HG03064 (cell line): ENCODE results near the gene STOML3.

ENCODE experiments used
- ATAC-seq: cut with Tn5 transposase; IDR thresholded peaks from one replicate; pipeline ENCODE4 v1.9.1; 2021; ENCODE audit warnings: low read depth; ENCODE audit not compliant: unreplicated experiment

The STOML3 gene

DNA sequence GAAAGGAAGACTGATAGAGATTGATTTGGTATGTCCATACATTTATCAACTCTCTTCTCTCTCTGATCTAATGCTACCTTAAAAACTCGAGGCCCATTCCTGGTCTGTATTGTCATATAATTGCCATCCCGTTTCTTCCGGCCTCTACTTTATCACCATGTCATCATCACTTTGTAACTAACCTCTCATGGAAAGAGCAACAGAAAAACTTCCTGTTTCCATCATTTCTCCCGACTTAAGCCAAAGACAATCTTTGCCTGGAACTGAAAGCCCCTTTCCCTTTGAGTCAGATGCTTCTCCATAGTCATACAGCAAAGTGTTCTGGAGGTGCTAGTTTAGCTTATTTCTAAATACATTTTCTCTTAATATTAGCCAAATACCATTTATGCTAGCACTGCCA lies 2.8 kb upstream of the STOML3 start:
- ATAC-seq: no peak

DNA sequence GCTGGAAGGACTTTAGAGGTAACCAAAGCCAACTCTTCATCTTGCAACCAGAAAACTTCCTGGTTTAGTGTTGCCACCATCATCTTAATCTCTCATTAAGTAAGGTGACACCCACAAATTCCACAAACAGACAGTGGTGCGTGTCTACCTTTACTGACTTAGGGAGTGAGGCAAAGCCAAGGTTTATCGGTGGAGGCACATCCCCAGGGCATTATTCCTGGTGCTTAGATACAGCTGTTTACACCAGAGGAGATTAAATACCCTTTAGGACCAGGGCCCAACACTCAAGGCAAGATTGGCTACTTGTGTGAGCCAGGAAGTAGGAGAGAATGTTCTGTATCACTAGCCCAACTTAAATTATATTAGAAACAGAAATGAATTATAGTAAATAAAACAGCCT lies 9.5 kb downstream of the STOML3 start:
- ATAC-seq: no peak

DNA sequence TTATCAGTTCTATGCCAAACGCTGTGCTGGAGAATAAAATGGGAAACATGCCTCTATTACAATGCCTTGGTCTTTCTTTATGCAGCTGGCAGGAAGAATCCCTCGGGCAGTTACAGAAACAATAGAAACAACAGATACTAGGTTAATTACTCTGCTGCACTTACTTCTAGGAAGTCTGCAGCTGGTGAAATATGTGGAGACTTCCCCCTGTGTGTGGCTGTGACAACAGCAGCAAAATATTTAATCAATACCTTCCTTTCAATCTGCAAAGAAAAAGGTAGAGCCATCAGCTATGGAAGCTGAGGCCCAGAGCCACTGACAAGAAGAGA lies 9.9 kb downstream of the STOML3 start:
- no peak for ATAC-seq

DNA sequence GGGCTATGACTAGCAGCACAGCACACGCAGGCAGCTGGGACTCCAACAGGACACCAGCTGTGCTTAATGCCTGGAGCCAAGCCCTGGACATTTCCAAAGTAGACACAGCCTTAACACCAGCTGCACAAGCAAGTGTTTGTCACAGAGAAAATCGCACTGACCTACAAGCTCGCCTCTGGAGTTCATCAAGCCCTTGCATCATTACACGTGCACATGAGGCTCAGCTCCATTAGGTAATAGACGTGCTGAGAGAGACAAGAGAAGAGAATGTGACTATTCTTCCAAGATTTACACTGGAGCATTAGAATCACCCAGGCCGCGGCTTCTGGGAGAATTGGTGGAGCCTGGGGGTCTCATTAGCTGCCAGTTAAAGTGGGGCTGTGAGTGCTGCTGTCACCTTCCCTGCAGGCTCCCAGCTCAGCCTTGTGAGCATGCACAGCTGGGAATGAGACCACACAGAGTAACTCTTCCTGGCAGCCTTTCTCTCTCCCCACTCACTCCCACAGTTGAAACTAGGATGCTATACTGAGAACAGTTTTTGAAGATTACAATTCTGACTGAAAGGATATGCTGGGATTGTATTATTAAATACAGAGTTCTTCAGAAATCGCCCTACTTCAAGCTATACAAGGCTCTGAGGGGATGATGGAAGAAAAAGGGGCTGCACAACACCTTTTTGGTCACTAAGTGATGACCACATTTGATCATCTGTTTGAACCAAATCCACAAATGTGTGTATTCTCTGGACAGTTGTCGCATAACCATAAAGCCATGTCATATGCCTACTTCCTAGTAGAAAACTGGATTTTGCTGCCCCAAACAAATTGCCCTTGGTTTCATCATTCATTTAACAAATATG lies 10.5 kb downstream of the STOML3 start:
- no peak for ATAC-seq

DNA sequence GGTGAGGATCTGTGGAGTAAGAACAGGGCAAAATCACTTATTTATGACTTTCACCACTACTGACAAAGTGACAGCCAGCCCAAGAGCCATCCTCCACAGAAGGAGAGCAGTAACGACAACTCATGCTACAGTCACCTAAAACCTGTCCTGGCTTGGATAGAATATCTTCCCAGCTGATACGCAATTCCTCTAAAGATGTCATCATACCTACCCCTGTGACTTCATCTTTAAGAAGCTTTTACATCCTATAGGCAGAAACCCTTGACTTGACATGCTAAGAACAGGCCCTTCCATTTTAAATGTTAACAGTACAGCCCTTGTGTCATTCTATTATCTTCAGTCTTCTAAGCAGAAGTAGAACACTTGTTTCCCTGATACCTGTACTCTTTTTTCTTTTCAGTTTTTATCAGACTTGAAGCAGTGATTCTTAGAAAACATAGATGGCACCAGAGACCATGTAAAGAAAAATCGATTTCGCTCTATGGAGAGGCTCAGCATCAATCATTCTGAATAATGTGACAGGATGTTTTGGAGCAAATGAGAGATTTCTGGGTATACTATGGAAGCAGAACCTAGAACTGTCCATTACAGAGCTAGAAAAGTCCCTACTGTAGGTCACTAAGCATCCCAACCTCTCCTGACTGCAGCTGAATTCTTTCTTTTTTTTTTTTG lies 20.1 kb downstream of the STOML3 start:
- no peak for ATAC-seq

DNA sequence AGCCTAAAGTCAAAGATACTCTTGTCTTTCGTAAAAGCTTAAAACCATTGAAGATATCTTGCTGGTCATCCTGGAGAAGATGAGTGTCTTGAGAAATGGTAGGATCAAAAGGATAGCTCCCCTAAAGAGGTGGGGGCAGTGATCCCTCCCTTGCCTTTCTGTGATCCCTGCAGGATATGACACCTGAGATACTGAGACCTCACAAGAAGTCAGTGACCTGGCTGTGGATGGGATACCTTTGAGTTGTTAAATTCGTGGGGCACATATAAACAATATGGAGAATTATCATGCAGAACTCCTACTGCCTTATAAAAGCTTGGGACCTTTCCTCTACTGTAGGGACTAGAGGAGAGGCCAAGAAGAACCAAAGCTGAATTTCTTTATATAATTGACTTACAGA lies 21.4 kb downstream of the STOML3 start:
- ATAC-seq: no peak

DNA sequence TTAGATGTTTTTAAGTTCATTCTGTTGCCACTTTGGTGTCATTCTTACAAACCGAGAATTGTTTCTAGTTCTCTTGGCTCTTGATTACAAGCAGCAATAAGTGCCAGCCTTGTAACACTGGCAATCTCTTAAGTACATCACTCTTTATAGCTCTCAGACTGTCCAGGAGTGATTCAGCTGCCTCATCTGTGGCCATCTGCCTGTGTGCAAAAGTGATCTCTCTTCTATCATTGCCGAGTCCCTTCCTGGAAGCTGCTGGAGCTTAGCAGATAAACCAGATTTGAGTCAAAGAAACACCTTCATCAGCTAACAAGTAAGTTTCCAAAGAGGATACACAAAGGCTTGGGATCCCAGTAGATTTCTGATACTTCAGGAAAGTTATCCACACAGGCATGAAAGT lies 23.2 kb downstream of the STOML3 start:
- no peak for ATAC-seq

DNA sequence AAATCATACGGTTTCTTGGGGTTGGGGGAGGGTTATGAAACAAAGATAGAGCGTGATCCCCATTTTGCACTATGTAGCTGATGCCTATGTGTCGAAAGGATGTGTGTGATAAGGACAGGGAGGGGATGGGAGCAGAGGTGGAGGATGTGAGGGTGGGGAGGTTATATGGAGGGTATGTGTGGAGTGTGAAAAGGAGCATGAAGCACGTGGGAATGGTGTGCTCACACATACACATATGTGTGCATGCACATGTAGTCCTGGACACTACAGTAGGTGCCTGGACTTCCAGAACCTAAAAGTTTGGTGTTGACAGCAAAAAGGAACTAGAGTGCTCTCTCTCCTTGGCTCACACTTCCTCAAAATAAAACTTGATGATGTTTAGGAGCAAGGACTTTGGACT lies 25.4 kb downstream of the STOML3 start:
- ATAC-seq: no peak

DNA sequence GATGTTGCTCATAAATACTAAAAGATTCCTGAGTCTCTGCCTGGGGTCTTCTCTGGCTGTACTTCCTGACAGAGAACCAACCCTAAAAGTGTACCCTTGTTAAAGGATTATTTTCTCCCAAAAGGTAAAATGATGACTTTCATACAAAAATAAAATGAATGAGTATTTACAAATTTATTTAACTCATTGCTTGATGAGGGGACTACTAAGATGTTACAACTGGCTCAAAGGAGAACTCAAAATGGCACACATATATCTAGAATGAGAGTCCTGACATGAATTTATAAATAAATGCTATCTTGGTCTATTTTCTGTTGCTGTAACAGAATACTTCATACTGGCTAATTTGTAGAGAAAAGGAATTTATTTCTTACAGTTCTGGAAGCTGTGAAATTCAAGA lies 30.5 kb downstream of the STOML3 start:
- no peak for ATAC-seq

DNA sequence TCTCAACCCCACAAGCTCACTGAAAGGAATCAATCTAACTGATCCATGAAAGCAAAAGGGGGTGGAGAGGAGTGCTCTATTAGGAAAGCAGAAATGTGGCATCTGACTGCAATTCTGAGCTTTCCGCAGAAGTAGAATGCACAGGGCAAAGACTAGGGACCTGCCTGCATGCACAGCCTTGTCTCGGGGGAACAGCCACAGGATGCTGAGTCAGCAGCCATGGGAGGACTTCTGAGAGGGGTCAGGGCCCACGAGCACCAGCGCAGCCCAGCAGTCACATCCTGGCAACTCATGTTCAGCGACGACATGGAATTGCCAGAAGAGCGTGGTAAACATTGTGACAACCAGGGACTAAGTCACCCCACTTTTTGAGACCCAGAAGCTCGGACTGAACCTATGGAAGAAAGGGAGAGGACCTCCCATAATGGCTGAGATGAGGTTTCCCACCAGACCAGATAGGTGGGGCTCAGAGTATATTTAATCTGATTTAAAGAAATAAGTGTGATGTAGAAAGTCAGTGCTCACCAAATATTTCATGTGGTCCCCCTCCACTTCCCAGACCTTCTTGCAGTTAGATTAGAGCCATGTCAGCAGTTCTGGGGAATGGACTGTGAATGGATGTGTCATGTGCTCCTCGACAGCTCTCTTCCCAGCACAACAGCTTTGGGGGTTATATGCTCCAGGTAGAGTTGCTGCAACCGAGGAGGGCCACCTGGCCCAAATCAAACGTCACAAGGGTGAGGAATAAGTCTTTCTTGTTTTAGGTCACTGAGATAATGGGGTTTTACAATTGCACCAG lies 32.6 kb downstream of the STOML3 start:
- ATAC-seq: no peak

DNA sequence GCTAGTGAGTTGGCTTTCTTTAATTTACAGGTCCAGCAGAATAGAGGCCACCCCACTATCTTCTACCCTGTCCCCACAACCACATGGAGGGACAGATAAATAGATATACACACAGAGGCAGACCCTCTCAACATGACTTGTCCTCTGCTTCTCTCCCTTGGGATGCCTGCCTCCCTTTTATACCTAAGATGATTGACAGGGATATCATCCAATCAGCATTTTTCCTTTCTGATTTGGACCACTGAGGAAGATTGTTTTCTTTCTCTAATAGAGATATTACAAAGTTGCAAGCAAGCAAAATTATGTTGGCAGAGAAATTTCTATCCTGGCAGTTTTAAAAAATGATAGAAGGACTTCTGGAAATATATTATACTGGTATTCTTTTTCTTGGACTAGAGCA lies 35.8 kb downstream of the STOML3 start:
- no peak for ATAC-seq

DNA sequence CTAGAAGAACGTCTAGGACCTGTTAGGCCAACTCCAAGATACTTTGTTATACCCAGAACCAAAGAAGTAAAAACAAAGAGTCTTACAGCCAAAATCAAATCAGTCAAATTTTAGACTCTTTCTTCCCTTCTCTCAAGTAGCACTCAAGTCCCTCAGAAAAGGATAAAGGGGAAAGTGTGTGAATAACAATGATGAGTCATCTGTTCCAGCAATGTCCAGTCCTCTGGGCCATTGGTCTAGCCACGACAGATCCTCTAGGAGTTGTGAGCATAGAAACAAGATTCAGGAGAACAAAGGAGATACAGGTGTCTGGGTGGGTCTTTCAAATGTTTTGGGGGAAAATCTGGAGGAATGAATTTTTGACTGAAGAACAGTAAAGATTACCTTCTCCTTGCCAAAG lies 36.3 kb downstream of the STOML3 start:
- no peak for ATAC-seq

DNA sequence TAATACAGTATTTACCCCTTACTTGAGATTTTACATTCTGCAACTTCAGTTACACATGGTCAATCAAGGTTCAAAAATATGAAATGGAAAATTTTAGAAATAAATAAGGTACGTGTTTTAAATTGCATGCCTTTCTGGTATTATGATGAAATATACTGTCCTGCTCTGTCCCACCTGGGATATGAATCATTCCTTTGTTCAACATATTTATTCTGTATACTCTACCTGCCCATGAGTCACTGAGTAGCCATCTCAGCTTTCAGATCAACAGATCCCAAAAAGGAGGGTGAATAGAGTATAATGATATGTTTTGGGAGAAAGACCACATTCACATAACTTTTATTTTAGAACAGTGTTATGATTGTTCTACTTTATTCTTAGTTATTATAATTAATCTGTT lies 37.8 kb downstream of the STOML3 start:
- ATAC-seq: no peak

DNA sequence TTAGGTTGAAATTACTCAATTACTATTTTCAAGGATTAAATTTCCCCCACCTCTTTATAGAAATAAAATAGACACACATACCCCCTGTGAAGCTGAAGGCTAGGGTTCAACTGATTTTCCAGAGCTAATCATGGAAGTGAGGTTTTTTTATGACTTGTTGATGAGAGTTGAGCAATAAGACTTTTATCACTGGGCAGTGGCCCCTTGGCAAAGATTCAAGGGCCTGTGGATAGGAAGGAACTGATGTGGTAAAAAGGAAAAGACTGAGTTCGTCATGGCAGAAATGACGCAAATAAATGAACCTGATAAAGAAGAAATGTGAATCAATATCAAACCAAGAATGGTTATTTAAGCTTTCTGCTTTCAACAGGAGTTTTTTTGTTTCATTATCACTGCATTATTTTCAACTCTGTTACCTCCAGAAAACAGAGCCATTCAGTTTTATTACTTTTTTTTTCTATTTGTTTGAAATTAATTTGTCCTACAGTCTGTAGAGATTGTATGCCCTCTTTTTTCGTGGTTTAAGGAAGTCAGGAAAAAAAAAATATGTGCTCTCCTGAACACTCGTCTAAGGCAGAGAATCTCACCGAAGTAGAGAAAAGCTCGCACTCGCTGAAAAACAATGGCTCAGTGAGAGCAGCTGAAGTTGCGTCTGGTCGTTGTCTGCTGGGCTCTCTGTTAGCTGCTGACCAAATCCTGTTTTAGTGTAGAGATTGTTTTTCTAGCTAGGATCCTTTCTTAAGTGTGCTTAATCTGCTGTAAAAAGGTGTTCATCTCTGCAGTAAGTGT lies 38.9 kb downstream of the STOML3 start:
- ATAC-seq: no peak

DNA sequence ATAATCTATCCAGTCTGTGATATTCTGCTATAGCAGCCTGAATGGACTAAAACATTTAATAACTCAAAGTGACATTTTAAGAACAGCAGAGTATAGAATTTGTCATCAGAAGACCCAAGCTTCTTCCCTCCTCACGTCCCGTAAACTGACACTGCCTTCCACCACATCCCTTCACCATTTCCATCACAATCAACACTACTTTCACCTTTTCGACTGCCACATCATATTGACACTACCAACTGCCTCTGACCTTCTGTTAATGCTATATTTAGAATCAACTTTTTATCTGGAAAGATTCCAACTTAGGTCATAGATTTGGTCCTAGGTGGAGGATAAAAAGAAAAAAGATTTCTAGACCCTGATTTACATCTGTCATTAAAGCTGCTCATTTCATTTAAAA lies 39.6 kb downstream of the STOML3 start:
- ATAC-seq: no peak

DNA sequence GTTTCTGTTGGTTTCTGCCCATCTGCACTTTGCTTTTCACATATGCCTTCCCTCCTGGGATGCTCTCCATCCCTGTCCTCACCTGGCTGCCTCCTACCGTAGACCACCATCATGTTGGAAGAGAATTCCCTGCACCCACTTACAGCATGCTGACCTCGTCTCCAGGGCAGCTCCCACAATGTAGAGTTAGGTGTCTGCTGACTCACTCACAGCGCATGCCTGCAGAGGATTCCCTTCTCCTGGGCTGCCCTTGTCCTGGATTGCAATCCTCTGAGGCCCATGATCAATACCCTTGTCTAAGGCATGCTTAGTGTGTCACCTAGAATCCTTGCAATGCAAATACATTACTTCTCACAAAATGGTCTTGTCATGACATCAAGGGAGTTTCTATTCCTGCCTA lies 43.6 kb downstream of the STOML3 start:
- no peak for ATAC-seq

DNA sequence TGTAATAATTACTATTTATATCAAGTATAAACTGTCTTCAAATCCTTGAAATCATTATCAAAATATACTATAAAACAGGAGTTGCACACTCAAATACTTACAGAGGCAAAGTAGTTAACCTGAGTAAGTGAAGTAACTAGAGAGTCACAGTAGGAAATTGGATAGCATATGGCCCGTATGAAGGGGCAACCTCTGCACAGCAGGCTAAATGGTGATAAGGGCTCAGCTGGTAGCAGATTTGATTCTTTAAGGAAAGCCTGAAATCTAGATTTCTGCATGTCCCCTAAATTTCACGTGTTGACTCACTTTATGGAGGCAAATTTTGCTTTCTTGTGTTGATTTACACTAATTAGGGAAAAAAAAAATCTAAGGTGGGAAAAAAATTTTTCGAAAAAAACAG lies 46.4 kb downstream of the STOML3 start:
- ATAC-seq: no peak

DNA sequence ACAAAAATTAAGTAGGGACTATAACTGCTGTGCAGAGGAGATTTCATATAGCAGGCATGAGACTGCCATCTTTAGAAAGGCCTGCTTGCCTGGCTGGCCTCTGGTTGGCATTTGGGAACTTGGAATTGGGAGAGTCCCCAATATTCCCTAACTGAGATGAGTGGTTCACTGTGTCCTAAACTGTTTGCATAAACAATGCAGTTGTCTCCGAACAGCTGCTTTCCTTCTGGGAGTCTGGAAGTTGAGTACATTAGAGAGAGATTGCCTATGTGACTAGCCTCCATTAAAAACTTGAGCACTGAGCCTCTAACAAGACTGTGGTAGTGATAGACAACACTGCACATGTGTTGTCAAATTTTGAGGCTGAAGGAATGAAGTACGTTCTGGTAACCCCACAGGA lies 47.4 kb downstream of the STOML3 start:
- no peak for ATAC-seq

DNA sequence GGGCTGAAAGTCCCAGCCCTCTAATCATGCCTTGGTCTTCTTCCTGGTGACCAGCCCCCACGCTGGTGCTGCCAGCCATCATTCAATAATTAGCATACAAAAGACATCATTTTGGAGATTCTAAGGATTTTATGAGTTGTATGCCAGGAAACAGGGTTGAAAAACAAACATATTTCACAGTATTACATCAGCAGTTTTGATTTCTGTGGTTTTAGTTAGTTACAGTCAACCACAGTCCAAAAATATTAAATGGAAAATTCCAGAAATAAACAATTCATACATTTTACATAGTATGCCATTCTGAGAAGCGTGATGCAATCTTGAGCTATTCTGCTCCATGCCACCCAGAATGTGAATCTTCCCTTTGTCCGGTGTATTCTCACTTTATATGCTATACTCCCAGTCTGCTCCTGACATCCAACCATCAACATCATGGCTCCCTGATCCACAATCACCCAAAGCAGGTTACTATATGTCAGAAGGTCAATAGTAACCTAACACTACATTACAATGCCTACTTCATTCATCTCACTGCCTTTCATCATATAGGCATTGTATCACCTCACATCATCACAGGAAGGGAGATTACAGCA lies 49.2 kb downstream of the STOML3 start:
- ATAC-seq: no peak

DNA sequence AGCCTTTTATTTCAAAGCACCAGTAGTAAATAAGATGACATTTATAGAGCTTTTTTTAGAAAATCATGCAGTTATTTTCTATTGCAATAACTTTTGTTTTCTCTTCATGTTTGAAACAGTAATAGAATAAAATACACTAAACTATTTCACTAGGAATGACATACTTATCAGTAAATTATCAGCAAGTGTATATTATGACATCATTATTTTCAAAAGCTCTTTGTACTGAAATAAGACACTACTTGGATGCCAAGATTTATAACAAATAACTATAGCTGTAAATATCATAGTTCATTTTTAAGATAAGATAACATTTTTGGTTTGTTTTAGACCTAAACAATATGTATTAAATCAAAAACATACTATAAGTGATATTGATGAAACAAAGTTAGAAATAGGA lies 56.8 kb downstream of the STOML3 start:
- ATAC-seq: no peak
